Neural progenitor cell (in vitro differentiated cells): ENCODE data around the gene SLC48A1.
"Not testable (repeated sequence)": the region's sequence is repeated elsewhere in the genome, so short reads cannot be mapped to it uniquely, and the experiment has no call there.

Experiments used
- CTCF ChIP-seq: fragments of 200-600 bp; sonication (generic); IDR thresholded peaks from 2 replicates; pipeline ENCODE4 v1.5.1; 2017; ENCODE audit warnings: antibody characterized with exemption, mild to moderate bottlenecking
- EZH2 ChIP-seq: fragments of 200-600 bp; sonication (generic); IDR thresholded peaks from 2 replicates; pipeline ENCODE4 v1.6.1; 2017; ENCODE audit warnings: antibody characterized with exemption, mild to moderate bottlenecking, moderate library complexity

GRCh38 chr12:47809518-47809917 is 36.5 kb downstream of the SLC48A1 start:
- TF ChIP-seq CTCF, EZH2: not testable (repeated sequence)
